PC-3 (cell line): ENCODE data around the gene COL15A1. TPM values are rescaled to one million over a fixed set of nuclear protein-coding genes. Genes with fewer than 3 reads are reported as not detected.
A peak's percentile ranks its signal among the peaks of the same experiment; 100 is the strongest.

Experiments
- ATAC-seq: fragments of 200-7000 bp; cut with Tn5 transposase; 2 replicates; pipeline ENCODE4 v1.9.1; 2020; ENCODE audit warnings: mild to moderate bottlenecking, moderate library complexity
- BruUV-seq: library from RNA; stranded (reverse); fragments of 400-500 nt; replicated peaks from 2 replicates; lab custom pipeline; 2021; lab: Mats Ljungman, UMichigan
- CTCF ChIA-PET: fragments of 300-600 bp; sonication (Branson Sonifier 250); formaldehyde crosslinking; loops from one replicate; lab custom pipeline; 2022; ENCODE audit warnings: antibody characterized with exemption; lab: Charles Lee
- POLR2A ChIA-PET: fragments of 300-600 bp; sonication (Branson Sonifier 250); formaldehyde crosslinking; loops from one replicate; lab custom pipeline; 2022; ENCODE audit warnings: antibody characterized with exemption; ENCODE audit not compliant: unreplicated experiment; lab: Charles Lee
- DNase-seq: peaks from one replicate; pipeline ENCODE4 v3.0.0-alpha.2; 2015
- H2AFZ ChIP-seq: fragments of 300-600 bp; sonication (generic); 2 replicates; pipeline ENCODE4 v1.6.0; 2016; ENCODE audit warnings: antibody characterized with exemption, low read length
- H3F3A ChIP-seq: fragments of 300-600 bp; sonication (generic); one replicate; pipeline ENCODE4 v1.6.0; 2017; ENCODE audit warnings: antibody characterized with exemption, low read length, control low read depth, mild to moderate bottlenecking; ENCODE audit not compliant: unreplicated experiment
- H3K27ac ChIP-seq: fragments of 300-600 bp; sonication (generic); 2 replicates; pipeline ENCODE4 v1.5.1; 2016; ENCODE audit warnings: mild to moderate bottlenecking, low read length
- H3K27me3 ChIP-seq: fragments of 300-600 bp; sonication (generic); 2 replicates; pipeline ENCODE4 v1.6.1; 2016; ENCODE audit warnings: low read length, mixed read lengths
- H3K36me3 ChIP-seq: fragments of 300-600 bp; sonication (generic); 2 replicates; pipeline ENCODE4 v1.6.1; 2016; ENCODE audit warnings: low read depth, mixed run types, low read length, mixed read lengths
- H3K4me1 ChIP-seq: fragments of 300-600 bp; sonication (generic); 2 replicates; pipeline ENCODE4 v1.5.1; 2016; ENCODE audit warnings: low read length; ENCODE audit not compliant: insufficient read depth
- H3K4me2 ChIP-seq: fragments of 300-600 bp; sonication (generic); 2 replicates; pipeline ENCODE4 v1.6.0; 2016; ENCODE audit warnings: low read length
- H3K4me3 ChIP-seq: fragments of 300-600 bp; sonication (generic); 2 replicates; pipeline ENCODE4 v1.5.1; 2016; ENCODE audit warnings: mild to moderate bottlenecking, low read length, mixed read lengths
- H3K79me2 ChIP-seq: fragments of 300-600 bp; sonication (generic); 2 replicates; pipeline ENCODE4 v1.6.1; 2017; ENCODE audit warnings: low read length, mixed read lengths
- H3K9ac ChIP-seq: fragments of 300-600 bp; sonication (generic); 2 replicates; pipeline ENCODE4 v1.6.0; 2016; ENCODE audit warnings: mild to moderate bottlenecking, low read length
- H3K9me2 ChIP-seq: fragments of 300-600 bp; sonication (generic); replicated peaks from 2 replicates; pipeline ENCODE4 v1.6.1; 2016; ENCODE audit warnings: mixed run types, low read length, mixed read lengths
- H3K9me3 ChIP-seq: fragments of 300-600 bp; sonication (generic); 2 replicates; pipeline ENCODE4 v1.6.1; 2016; ENCODE audit warnings: low read length, mixed read lengths
- H4K20me1 ChIP-seq: fragments of 300-600 bp; sonication (generic); 2 replicates; pipeline ENCODE4 v1.6.1; 2016; ENCODE audit warnings: low read length, mixed read lengths
- EZH2 ChIP-seq: fragments of 300-600 bp; sonication (generic); IDR thresholded peaks from one replicate; pipeline ENCODE4 v1.6.1; 2017; ENCODE audit warnings: antibody characterized with exemption, mild to moderate bottlenecking, low read length; ENCODE audit not compliant: unreplicated experiment
- EZH2phosphoT487 ChIP-seq: fragments of 300-600 bp; sonication (generic); IDR thresholded peaks from 2 replicates; pipeline ENCODE4 v1.6.1; 2018; ENCODE audit warnings: mild to moderate bottlenecking, antibody characterized with exemption, low read length, borderline replicate concordance
- intact Hi-C: fragments of 100-400 bp; cut with micrococcal nuclease; formaldehyde crosslinking; loops from 2 replicates; pipeline ENCODE4 v1.9.0; 2023
- total RNA-seq: library from RNA; depleted of rRNA; stranded (reverse); fragments of >200 nt; gene quantifications from 2 replicates; pipeline ENCODE4 v1.2.3, GENCODE V29; 2014
- TF ChIP-seq, protein P1 (sequence below): fragments of 300-600 bp; sonication (generic); conservative IDR thresholded peaks from 2 replicates; pipeline ENCODE4 v1.5.1; 2017; ENCODE audit warnings: antibody characterized with exemption, low read depth, mild to moderate bottlenecking, low read length

The COL15A1 gene
- total RNA-seq, 1 experiment from 2014 or later, result 0.04 TPM

DNA sequence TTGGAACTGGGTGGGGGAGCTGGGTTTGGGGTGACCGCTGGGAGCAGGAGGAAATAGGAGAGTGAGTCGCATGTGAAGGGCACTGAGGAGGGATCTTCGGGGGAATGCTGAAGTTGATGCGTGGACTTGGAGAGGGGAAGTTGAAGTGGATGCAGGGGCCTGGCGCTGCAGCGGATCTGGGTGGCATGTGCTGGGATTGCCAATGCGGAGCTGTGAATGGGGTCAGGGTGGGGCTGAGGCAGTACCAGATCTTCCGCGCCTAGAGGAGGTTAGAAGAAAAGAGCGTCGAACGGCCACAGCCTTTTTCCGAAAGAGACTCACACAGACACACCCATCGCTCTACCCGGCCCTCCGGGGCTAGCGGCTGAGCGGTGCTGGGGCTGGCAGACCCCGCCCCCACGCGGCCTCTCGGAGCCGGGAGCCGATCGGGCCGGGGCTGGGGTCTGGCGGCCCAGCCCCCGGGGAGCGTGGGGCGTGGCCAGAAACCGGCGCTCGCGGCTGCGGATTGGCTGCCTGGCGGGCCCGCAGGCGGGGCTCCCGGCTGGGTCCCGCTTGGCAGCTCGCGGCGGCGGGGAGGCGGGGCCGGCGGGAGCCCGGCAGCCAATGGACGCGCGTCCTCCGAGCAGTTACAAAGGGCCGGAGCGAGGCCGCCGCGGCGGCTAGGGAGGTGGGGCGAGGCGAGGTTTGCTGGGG is 160.9 kb downstream of the COL15A1 start, which contains the start of gene TGFBR1:
TSS of gene TGFBR1 (plus strand) at position 655 of the 693 bp plus-strand sequence. CDS start 93 bp downstream, outside the sequence.
- TF ChIP-seq EZH2phosphoT487 (no peak), EZH2 (no peak)
- TF ChIP-seq, protein P1, sequence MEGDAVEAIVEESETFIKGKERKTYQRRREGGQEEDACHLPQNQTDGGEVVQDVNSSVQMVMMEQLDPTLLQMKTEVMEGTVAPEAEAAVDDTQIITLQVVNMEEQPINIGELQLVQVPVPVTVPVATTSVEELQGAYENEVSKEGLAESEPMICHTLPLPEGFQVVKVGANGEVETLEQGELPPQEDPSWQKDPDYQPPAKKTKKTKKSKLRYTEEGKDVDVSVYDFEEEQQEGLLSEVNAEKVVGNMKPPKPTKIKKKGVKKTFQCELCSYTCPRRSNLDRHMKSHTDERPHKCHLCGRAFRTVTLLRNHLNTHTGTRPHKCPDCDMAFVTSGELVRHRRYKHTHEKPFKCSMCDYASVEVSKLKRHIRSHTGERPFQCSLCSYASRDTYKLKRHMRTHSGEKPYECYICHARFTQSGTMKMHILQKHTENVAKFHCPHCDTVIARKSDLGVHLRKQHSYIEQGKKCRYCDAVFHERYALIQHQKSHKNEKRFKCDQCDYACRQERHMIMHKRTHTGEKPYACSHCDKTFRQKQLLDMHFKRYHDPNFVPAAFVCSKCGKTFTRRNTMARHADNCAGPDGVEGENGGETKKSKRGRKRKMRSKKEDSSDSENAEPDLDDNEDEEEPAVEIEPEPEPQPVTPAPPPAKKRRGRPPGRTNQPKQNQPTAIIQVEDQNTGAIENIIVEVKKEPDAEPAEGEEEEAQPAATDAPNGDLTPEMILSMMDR, result no peak
- Histone ChIP-seq H3K27ac (peak within 1 kb of the TSS; percentile 63), H2AFZ (peak within 1 kb of the TSS; percentile 87), H3K79me2 (peaks cover 42% of the 10 kb centered on the region), H3K27me3 (no peaks in the 10 kb centered on the region), H3K9ac (peak within 1 kb of the TSS; percentile 76), H3K36me3 (no peaks in the 10 kb centered on the region), H3K4me2 (peak within 1 kb of the TSS; percentile 98), H4K20me1 (peaks cover 26% of the 10 kb centered on the region), H3K4me3 (peak within 1 kb of the TSS; percentile 75), H3K4me1 (peaks cover 13% of the 10 kb centered on the region), H3K9me2 (no peaks in the 10 kb centered on the region), H3K9me3 (no peaks in the 10 kb centered on the region), H3F3A (no peaks in the 10 kb centered on the region)
- POLR2A ChIA-PET, result interaction anchor here (0.5 to 0.6 kb wide), 3 partner anchors 10 to 107 kb away, joined by 3 to 6 read pairs (median 4); no protein-coding TSS in a partner anchor
- peak; percentile 85 for ATAC-seq
- CTCF ChIA-PET, result interaction anchor here (0.6 kb wide), 1 partner anchor 874 kb away, joined by 3 read pairs; no protein-coding TSS in a partner anchor
- DNase-seq, result peak; percentile 88
- intact Hi-C loops, result loop anchor here (2.0 kb wide), 2 partner anchors 36 to 54 kb away; no protein-coding TSS in a partner anchor
- BruUV-seq, result no TSS peak

DNA sequence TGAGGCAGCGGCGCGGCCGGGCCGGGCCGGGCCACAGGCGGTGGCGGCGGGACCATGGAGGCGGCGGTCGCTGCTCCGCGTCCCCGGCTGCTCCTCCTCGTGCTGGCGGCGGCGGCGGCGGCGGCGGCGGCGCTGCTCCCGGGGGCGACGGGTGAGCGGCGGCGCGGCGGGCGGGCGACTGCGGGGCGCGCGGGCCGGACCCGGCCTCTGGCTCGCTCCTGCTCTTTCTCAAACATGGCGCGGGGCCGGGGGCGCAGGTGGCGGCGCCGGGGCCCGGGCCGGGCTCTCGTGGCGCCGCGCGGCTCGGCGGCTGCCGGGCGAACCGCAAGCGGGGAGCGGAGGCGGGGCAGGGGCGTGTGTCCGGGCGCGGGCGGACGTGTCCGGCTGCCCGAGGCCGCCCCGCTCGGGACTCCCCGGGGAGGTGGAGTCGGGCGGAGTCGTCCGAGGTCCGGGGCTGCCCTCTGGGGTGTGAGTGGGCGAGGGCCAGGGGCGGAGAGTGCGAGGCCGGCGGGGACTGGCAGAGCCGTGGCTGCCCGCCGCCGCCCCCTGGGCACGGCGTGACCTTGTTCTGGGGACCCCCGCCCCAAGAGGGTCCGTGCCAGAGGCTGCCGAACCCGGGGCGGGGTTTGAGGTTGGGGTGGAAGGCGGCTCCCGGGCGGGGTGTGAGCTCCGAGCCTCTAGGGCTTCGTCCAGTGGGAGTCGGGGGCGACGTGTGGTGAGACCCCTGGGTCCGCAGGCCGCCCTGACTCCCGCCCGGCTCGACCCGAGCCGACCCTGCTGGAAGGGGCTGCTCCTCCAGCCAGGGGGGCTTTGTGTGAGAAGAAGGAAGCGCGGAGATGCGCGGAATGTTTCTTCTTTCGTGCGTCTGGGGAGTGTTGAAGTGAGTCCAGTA is 161.7 kb downstream of the COL15A1 start:
- Histone ChIP-seq H3K27ac (no peak overlapping the region), H3F3A (no peaks in the 10 kb centered on the region), H3K4me1 (peaks cover 13% of the 10 kb centered on the region), H3K79me2 (peaks cover 45% of the 10 kb centered on the region), H3K9me3 (no peaks in the 10 kb centered on the region), H3K9me2 (no peaks in the 10 kb centered on the region), H3K4me3 (peak overlapping the region; percentile 75), H4K20me1 (peaks cover 26% of the 10 kb centered on the region), H3K36me3 (no peaks in the 10 kb centered on the region), H3K9ac (peak overlapping the region; percentile 76), H3K4me2 (peak overlapping the region; percentile 92), H3K27me3 (no peaks in the 10 kb centered on the region), H2AFZ (peak overlapping the region; percentile 3; the same call in 1 of the 2 replicates)
- no peak for TF ChIP-seq EZH2
- TF ChIP-seq EZH2phosphoT487, result no peak
- TF ChIP-seq, protein P1, result no peak
- POLR2A ChIA-PET, result interaction anchor here (0.6 kb wide), 2 partner anchors 90 to 108 kb away, joined by 4 to 6 read pairs; no protein-coding TSS in a partner anchor
- BruUV-seq, result no TSS peak
- peak; percentile 50 for DNase-seq
- CTCF ChIA-PET, result no interaction called here
- ATAC-seq, result peak; percentile 69
- intact Hi-C loops, result loop anchor here (2.0 kb wide), 2 partner anchors 35 to 55 kb away; no protein-coding TSS in a partner anchor
